D721Med (cell line): ENCODE data around the gene RND2.
"Not testable (repeated sequence)": the region's sequence is repeated elsewhere in the genome, so short reads cannot be mapped to it uniquely, and the experiment has no call there.

Experiments
- DNase-seq: peaks from one replicate; pipeline ENCODE4 v3.0.0; 2011; ENCODE audit warnings: low spot score; ENCODE audit not compliant: insufficient read length
- FAIRE-seq: peaks from 2 replicates; lab custom pipeline; 2011; peaks lifted over from hg19 to GRCh38; lab: Jason Lieb, UNC
- TF ChIP-seq, protein P1 (sequence below): IDR thresholded peaks from 2 replicates; pipeline ENCODE4 v1.5.1; 2012; ENCODE audit warnings: mild to moderate bottlenecking, control low read depth; ENCODE audit not compliant: insufficient read depth; ENCODE audit errors: missing control alignments

The RND2 gene

DNA sequence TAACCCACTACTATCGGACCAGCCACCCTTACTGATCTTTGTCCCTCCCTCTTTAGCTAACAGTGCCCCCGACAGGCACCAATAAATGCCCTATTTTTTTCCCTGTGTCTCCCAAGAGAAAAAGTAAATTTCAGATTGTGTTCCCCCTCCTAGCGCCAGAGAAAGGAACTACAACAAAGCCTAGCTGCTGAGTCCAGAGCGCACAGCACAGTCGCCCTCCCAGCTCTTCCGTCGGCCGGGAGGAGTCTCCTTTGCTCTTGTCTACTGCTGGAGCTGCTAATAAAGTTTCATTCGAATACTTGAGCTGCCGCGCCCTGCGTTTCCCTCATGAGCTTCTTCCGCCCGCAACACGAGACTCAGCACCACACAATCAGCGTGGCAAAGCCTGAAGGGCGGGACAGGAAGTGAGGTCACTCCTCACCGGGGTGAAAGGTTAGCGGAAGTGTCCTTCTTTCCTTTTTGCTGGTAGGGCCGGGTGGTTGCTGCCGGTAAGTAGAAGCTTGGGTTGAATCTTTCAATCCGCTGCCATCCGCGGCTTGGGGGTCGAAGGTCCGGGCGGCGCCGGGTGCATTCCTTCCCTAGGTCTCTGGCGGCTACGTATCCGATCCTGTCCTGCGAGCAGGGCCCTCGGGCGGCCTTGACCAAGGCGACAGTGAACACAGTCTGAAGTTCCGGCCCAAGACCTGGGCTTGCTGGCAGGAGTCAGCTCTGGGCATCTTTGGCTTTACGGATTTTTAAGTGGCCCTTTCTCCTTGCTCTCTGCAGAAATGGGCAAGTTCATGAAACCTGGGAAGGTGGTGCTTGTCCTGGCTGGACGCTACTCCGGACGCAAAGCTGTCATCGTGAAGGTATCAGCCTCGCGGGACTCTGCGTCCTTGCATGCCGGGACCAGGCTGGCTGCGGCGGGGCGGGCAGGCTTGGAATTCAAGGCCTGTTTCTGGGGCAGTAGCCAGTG is 26.8 kb upstream of the RND2 start, which contains the start of gene RPL27:
Gene RPL27 (plus strand): TSS at position 436 of the 955 bp plus-strand sequence. CDS start 332 bp downstream, at position 768.
- DNase-seq (peak; percentile 62), FAIRE-seq (peak; percentile 58)
- TF ChIP-seq, protein P1, sequence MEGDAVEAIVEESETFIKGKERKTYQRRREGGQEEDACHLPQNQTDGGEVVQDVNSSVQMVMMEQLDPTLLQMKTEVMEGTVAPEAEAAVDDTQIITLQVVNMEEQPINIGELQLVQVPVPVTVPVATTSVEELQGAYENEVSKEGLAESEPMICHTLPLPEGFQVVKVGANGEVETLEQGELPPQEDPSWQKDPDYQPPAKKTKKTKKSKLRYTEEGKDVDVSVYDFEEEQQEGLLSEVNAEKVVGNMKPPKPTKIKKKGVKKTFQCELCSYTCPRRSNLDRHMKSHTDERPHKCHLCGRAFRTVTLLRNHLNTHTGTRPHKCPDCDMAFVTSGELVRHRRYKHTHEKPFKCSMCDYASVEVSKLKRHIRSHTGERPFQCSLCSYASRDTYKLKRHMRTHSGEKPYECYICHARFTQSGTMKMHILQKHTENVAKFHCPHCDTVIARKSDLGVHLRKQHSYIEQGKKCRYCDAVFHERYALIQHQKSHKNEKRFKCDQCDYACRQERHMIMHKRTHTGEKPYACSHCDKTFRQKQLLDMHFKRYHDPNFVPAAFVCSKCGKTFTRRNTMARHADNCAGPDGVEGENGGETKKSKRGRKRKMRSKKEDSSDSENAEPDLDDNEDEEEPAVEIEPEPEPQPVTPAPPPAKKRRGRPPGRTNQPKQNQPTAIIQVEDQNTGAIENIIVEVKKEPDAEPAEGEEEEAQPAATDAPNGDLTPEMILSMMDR: peak; percentile 89

DNA sequence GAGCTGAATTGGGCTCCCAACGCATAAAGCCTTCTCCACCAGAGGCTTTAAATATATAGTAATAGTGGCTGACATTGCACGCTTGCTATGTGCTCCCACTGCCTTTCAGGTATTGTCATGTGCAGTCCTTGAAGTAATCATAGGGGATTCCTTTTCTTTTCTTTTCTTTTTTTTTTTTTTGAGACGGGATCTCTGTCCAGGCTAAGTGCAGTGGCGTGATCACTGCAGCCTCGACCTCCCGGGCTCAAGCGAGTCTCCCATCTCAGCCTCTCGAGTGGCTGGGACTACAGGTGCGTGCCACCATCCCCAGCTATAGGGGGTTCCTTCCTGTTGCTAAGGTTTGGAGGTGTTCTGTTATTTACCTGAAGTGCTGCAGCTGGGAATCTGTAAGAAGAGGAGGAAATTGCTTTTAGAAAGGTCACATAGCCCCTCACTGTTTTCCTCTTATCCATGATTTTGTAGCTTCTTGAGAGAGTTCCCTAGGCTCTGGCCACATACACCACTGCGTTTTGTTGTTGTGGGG is 26.0 kb upstream of the RND2 start:
- TF ChIP-seq, protein P1: no peak
- DNase-seq (no peak), FAIRE-seq (no peak)

DNA sequence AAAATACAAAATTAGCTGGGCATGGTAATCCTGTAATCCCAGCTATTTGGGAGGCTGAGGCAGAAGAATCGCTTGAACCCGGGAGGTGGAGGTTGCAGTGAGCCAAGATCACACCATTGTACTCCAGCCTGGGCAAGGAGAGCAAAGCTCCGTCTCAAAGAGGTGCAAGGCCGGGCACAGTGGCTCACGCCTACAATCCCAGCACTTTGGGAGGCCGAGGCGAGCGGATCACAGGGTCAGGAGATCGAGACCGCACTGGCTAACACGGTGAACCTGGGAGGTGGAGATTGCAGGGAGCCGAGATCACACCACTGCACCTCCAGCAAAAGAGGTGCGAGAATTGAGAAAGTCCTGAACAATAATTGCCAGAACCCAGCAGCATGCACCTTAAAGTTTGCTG is 24.1 kb upstream of the RND2 start:
- not testable (repeated sequence) for DNase-seq, FAIRE-seq

DNA sequence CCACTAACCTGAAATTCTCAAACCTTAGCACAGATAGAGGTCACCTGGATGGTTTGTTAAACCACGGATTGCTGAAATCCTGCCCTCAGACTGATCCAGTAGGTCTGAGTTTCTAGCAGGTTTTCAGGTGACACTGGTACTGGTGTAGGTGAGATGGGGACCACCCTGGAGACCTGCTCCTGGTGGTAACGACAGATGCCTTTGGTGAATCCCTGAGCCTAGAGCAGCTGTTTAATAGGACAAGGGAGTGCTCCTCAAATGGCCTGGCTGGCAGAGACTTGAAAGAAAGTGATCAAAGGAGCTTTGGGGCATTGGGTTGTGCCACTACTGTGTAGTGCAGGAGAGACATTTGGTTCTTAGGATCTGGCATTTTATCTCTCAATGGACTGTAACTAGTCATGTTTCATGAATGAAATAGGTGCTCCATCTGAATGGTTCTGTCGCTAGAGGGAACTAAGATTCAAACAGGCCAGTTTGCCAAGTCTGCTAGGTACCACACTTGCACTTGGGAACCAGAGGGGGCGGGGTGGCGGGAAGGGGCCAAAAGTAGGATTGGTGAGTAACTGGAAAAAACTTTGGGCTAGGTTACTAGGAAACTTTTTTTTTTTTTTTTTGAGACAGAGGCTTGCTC is 21.4 kb upstream of the RND2 start:
- DNase-seq: no peak
- FAIRE-seq: no peak
- TF ChIP-seq, protein P1: peak; percentile 0

DNA sequence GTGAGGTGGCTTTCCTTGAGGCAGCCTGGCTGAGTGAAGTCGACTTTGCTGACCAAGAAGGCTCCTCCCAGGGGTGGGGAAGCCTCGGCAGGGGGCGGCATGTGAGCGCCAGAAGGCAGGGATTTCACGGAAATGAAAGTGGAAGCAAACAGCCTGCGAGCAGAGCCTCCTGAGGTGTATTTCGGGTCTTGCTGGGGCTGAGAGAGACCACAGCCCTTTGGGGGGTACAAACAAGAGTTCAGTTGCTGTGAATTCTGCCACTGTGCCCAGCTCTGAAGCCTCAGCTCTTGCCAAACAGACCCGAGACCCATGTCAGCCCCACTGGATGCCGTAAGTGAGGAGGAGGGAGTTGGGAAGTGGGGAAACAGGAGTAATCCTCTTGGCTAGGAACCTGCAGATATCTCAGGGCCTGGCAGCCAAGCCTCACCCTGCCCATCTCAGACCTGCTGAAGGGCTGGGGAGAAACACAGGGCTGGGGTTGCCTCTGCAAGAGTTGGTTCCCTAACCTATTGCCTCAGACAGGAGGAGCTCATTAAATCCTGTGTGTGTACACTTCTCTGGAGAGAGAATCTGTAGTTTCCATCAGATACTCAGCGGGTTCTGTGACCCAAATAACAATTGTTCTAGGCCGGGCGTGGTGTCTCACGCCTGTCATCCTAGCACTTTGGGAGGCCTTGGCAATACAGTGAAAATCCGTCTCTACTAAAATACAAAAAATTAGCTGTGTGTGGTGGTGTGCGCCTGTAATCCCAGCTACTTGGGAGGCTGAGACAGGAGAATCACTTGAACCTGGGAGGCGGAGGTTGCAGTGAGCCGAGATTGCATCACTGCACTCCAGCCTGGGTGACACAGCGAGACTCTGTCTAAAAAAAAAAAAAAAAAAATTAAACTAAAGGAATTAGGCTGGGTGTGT is 18.1 kb upstream of the RND2 start, which contains the start of gene IFI35:
Gene IFI35 (plus strand): TSS at position 146 of the 913 bp plus-strand sequence. CDS start 164 bp downstream, at position 310.
- TF ChIP-seq, protein P1: peak; percentile 83
- no peak for FAIRE-seq
- no peak for DNase-seq

DNA sequence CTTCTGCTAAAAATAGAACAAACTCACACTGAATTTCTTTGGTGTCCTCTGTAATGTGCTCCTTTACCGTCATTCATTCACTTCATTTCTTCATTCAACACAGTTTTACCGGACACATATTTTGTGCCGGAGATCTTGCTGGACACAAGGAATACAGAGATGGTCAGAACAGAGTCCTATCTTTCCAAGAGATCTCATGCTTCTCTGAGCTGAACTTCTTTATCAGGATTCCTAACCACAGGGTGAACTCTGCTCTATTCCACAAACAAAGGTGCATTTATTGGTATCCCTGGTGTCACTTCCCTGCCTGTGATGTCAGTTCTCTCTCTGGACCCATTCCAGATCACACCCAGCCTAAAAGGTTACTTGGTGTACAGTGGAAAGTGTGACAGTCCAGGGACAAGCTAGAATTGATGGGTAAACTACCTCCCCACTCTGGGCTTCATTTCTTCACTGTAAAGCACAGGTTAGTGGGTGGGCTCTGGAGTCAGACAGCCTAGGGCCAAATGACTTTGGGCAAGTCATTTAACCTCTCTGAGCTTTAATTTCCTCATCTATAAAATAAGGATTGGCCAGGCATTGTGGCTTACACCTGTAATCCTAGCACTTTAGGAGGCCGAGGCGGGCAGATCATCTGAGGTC is 14.2 kb upstream of the RND2 start:
- TF ChIP-seq, protein P1: no peak
- no peak for FAIRE-seq
- no peak for DNase-seq
